Measurements from ENCODE around the gene MAP4K2. TPM values are rescaled to one million over a fixed set of nuclear protein-coding genes. Genes with fewer than 3 reads are reported as not detected.
"Not testable (repeated sequence)": the region's sequence is repeated elsewhere in the genome, so short reads cannot be mapped to it uniquely, and the experiment has no call there.

MAP4K2 gene
- total RNA-seq, 1 experiment from 2014 or later = 16.8 TPM

GRCh38 chr11:64848214-64848825 is 45.3 kb upstream of the MAP4K2 start:
- BruUV-seq (replicated peaks) = no TSS peak
- peaks cover 23% of the 10 kb centered on the region for H3K4me1 ChIP-seq
- no peaks in the 10 kb centered on the region for H3K9me3 ChIP-seq
- Mint-ChIP-seq H3K27ac (ENCODE audit: unreplicated experiment) (peak overlapping the region; percentile 58), H3K9me3 (ENCODE audit: unreplicated experiment) (no peaks in the 10 kb centered on the region), H3K4me1 (ENCODE audit: low read depth, unreplicated experiment) (peaks cover 24% of the 10 kb centered on the region), H3K4me3 (ENCODE audit: unreplicated experiment) (no peak overlapping the region), H3K36me3 (ENCODE audit: insufficient read depth, unreplicated experiment) (peaks cover 49% of the 10 kb centered on the region), H3K27me3 (ENCODE audit: insufficient read depth, unreplicated experiment) (no peaks in the 10 kb centered on the region)
- no peak for DNase-seq
- no peaks in the 10 kb centered on the region; the same call in 1 of the 2 replicates for H3K36me3 ChIP-seq (ENCODE audit: control insufficient read depth, insufficient read depth, low read length)
- intact Hi-C loops (cut with micrococcal nuclease; ENCODE audit: unreplicated experiment) = loop anchor here (5.0 kb wide), 1 partner anchor 149 kb away; the partner anchor contains the start of gene BATF2
- no peak for TF ChIP-seq CTCF (IDR thresholded peaks at IDR 0.05; ENCODE audit: insufficient read depth in 1 of 2, low read depth in 1 of 2, low read length in 1 of 2, severe bottlenecking in 1 of 2, unreplicated experiment in 1 of 2)
- CTCF ChIA-PET = interaction anchor here (0.6 to 4.9 kb wide), 12 partner anchors 16 to 262 kb away, joined by 3 to 51 read pairs (median 4); partner anchors contain the start of genes ARL2, BATF2, EHD1 and SF1
- H3K4me3 ChIP-seq (ENCODE audit: low read depth, low read length) = no peak overlapping the region
- no peaks in the 10 kb centered on the region for H3K27me3 ChIP-seq (replicated peaks; ENCODE audit: control insufficient read depth, insufficient read depth, low read length)
- POLR2A ChIA-PET = interaction anchor here (1.0 to 1.5 kb wide), 2 partner anchors 19 to 22 kb away, joined by 3 read pairs; no protein-coding TSS in a partner anchor

DNA sequence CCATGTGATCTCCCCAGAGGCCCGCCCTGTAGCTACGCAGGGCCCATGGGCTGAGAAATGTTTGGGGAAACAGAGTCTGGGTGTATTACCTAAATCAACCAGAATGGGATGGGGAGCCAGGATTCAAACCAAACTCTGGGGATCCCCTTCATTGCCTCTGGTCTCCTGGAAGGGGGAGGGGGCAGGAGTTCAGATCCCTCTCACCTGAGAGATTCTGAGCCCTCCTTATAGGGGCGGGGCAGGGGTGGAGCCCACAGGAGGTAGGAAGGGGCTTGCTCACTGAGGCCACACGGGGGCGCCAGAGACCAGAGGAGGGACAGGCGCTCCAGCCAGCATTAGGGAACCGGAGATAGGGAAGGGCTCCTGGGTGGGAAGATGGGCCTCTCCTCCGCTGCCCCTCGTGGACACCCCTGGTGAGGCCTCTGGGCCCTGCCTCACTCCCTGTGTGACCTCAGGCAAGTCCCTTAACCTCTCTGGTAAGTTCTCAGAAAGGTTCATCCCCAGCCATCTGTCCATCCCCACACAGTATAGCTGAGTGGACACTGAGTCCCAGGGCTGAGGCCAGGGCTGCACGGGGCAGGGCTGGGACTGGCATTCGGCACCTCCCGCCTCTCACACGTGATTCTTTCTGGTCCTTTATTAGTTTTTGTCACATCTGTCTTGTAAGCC is 44.1 kb upstream of the MAP4K2 start:
- Mint-ChIP-seq H3K36me3 (ENCODE audit: insufficient read depth, unreplicated experiment) (peaks cover 45% of the 10 kb centered on the region), H3K4me3 (ENCODE audit: unreplicated experiment) (no peak overlapping the region), H3K9me3 (ENCODE audit: unreplicated experiment) (no peaks in the 10 kb centered on the region), H3K27ac (ENCODE audit: unreplicated experiment) (no peak overlapping the region), H3K27me3 (ENCODE audit: insufficient read depth, unreplicated experiment) (no peaks in the 10 kb centered on the region), H3K4me1 (ENCODE audit: low read depth, unreplicated experiment) (peaks cover 31% of the 10 kb centered on the region)
- peak; percentile 95 to 99 for TF ChIP-seq CTCF (IDR thresholded peaks at IDR 0.05; ENCODE audit: insufficient read depth in 1 of 2, low read depth in 1 of 2, low read length in 1 of 2, severe bottlenecking in 1 of 2, unreplicated experiment in 1 of 2)
- intact Hi-C loops (cut with micrococcal nuclease; ENCODE audit: unreplicated experiment) = loop anchor here (1.0 to 5.0 kb wide), 7 partner anchors 31 to 271 kb away; partner anchors contain the start of genes ATG2A, BATF2 and EHD1
- BruUV-seq (replicated peaks) = no TSS peak
- Histone ChIP-seq H3K36me3 (ENCODE audit: control insufficient read depth, insufficient read depth, low read length) (no peaks in the 10 kb centered on the region; the same call in 1 of the 2 replicates), H3K9me3 (no peaks in the 10 kb centered on the region), H3K4me3 (ENCODE audit: low read depth, low read length) (no peak overlapping the region), H3K4me1 (peaks cover 34% of the 10 kb centered on the region), H3K27me3 (replicated peaks; ENCODE audit: control insufficient read depth, insufficient read depth, low read length) (no peaks in the 10 kb centered on the region)
- CTCF ChIA-PET = interaction anchor here (1.2 to 4.9 kb wide), 6 partner anchors 23 to 150 kb away, joined by 3 to 51 read pairs (median 10); partner anchors contain the start of genes BATF2 and EHD1
- POLR2A ChIA-PET = interaction anchor here (1.5 kb wide), 1 partner anchor 20 kb away, joined by 3 read pairs; no protein-coding TSS in a partner anchor
- peak; percentile 96 to 98 for DNase-seq

- Mint-ChIP-seq H3K27ac (ENCODE audit: unreplicated experiment) (peak overlapping the region; percentile 89), H3K4me3 (ENCODE audit: unreplicated experiment) (peak overlapping the region; percentile 88), H3K36me3 (ENCODE audit: insufficient read depth, unreplicated experiment) (peaks cover 45% of the 10 kb centered on the region), H3K4me1 (ENCODE audit: low read depth, unreplicated experiment) (peaks cover 31% of the 10 kb centered on the region)
- not testable (repeated sequence) for H3K27me3 Mint-ChIP-seq (ENCODE audit: insufficient read depth, unreplicated experiment); H3K9me3 ChIP-seq; H3K27me3 ChIP-seq (replicated peaks; ENCODE audit: control insufficient read depth, insufficient read depth, low read length); BruUV-seq (replicated peaks); DNase-seq; H3K4me3 ChIP-seq (ENCODE audit: low read depth, low read length); H3K9me3 Mint-ChIP-seq (ENCODE audit: unreplicated experiment); H3K36me3 ChIP-seq (ENCODE audit: control insufficient read depth, insufficient read depth, low read length)
- H3K4me1 ChIP-seq = peaks cover 36% of the 10 kb centered on the region
- ChIA-PET CTCF (interaction anchor here (0.5 to 4.9 kb wide), 4 partner anchors 12 to 181 kb away, joined by 3 to 51 read pairs (median 3); no protein-coding TSS in a partner anchor), POLR2A (interaction anchor here (0.7 kb wide), 1 partner anchor 167 kb away, joined by 5 read pairs; no protein-coding TSS in a partner anchor)
- intact Hi-C loops (cut with micrococcal nuclease; ENCODE audit: unreplicated experiment) = loop anchor here (5.0 kb wide), 1 partner anchor 152 kb away; the partner anchor contains the start of gene BATF2
These were observed 42.7 kb upstream of the MAP4K2 start for GRCh38 chr11:64845776-64846129.
